K562 (cell line): ENCODE measurements around the gene PAPSS2. TPM values are rescaled to one million over a fixed set of nuclear protein-coding genes. Genes with fewer than 3 reads are reported as not detected.

Source experiments
- KDM2B ChIP-seq: fragments of 250-450 bp; sonication (Bioruptor Pico); IDR thresholded peaks from 2 replicates; pipeline ENCODE4 v1.8.0; 2021; ENCODE audit warnings: mild to moderate bottlenecking, moderate library complexity
- SMARCC2 ChIP-seq: fragments of 450-650 bp; IDR thresholded peaks from 2 replicates; pipeline ENCODE4 v1.6.1; 2017; ENCODE audit warnings: antibody characterized with exemption, moderate library complexity, mild to moderate bottlenecking, low read depth
- SREBF1 ChIP-seq: fragments of 150-350 bp; IDR thresholded peaks from 2 replicates; pipeline ENCODE4 v1.6.1; 2014; ENCODE audit warnings: antibody characterized with exemption, low read depth, low read length, borderline replicate concordance
- ZBTB40 ChIP-seq, 2 experiments: fragments of 450-650 bp in 1 of 2; sonication (generic) in 1 of 2; formaldehyde crosslinking in 1 of 2; IDR thresholded peaks; 2 replicates each; pipeline versions ENCODE4 v1.7.1 to v1.9.0; 2016 to 2022; ENCODE audit warnings: inconsistent platforms in 1 of 2, mild to moderate bottlenecking in 1 of 2, missing genetic modification reagents in 1 of 2
- polyA plus RNA-seq, 8 experiments: library from polyadenylated mRNA; depleted of rRNA in 4 of 8; stranded (reverse) in 5 of 8; unstranded in 3 of 8; fragments of >200 nt; fragmentation: Nextera tagmentation in 2 of 8; fragmentation: Illumina TruSeq in 1 of 8; extraction: Ambion mirVana in 2 of 8; extraction: Trizol in 1 of 8; gene quantifications; 2 replicates each; pipeline versions ENCODE4 v1.2.1 to v1.2.3, GENCODE V29; 2011 to 2014; ENCODE audit warnings: inconsistent platforms in 1 of 8, missing spikeins in 1 of 8
- total RNA-seq, 7 experiments: library from RNA; depleted of rRNA in 6 of 7; stranded (reverse); fragments of >200 nt in 6 of 7; fragmentation: Illumina TruSeq in 2 of 7; extraction: Trizol in 2 of 7; gene quantifications; 2 replicates each; pipeline versions ENCODE4 v1.2.1 to v1.2.3, GENCODE V29; 2011 to 2021; ENCODE audit warnings: low replicate concordance in 1 of 7

The PAPSS2 gene
- total and polyA plus RNA-seq, 9 of the 15 experiments (the other 6 are each of a cell fraction or from before 2014, with no cell fraction given) = 0.01 to 0.29 TPM; not detected in 7

GRCh38 chr10:87623191-87623590 is 36.5 kb upstream of the PAPSS2 start (continued):
- TF ChIP-seq ZBTB40 (IDR thresholded peaks at IDR 0.05) (no peak), ZBTB40 (CRISPR knock-in tag; IDR thresholded peaks at IDR 0.05) (no peak), KDM2B (CRISPR knock-in tag) (no peak), SMARCC2 (no peak), SREBF1 (no peak)
